HUES64 (cell line): ENCODE measurements around the gene CPOX.

Source experiments
- H3K27ac ChIP-seq: 2 replicates; pipeline ENCODE4 v1.7.0; 2013; ENCODE audit warnings: low read depth, low read length, inconsistent platforms
- H3K27me3 ChIP-seq: 2 replicates; pipeline ENCODE4 v1.6.1; 2013; ENCODE audit warnings: mild to moderate bottlenecking, low read length; ENCODE audit not compliant: insufficient read depth
- H3K36me3 ChIP-seq: 2 replicates; pipeline ENCODE4 v1.6.1; 2013; ENCODE audit warnings: mild to moderate bottlenecking, low read length; ENCODE audit not compliant: insufficient read depth
- H3K4me1 ChIP-seq: 2 replicates; pipeline ENCODE4 v1.6.1; 2013; ENCODE audit warnings: mild to moderate bottlenecking, low read length, moderate library complexity; ENCODE audit not compliant: insufficient read depth
- H3K4me3 ChIP-seq: 2 replicates; pipeline ENCODE4 v1.5.1; 2013; ENCODE audit warnings: mild to moderate bottlenecking, low read length, moderate library complexity
- H3K9ac ChIP-seq: 2 replicates; pipeline ENCODE4 v1.6.1; 2013; ENCODE audit warnings: mild to moderate bottlenecking, low read depth, low read length
- H3K9me3 ChIP-seq: 2 replicates; pipeline ENCODE4 v1.6.1; 2013; ENCODE audit warnings: low read depth, low read length; ENCODE audit not compliant: insufficient read depth
- WGBS: fragments of 150-250, 120-280 bp; methylation state at CpG from one replicate; pipeline ENCODE4 v1.1.7; 2013; ENCODE audit warnings: missing lambda C conversion rate; 5-methylcytosine and 5-hydroxymethylcytosine counted together

Gene CPOX

GRCh38 chr3:98612587-98612986, 19.2 kb upstream of the CPOX start:
- Histone ChIP-seq H3K27me3 (no peaks in the 10 kb centered on the region), H3K9me3 (no peaks in the 10 kb centered on the region), H3K4me1 (no peaks in the 10 kb centered on the region), H3K27ac (no peak overlapping the region), H3K36me3 (no peaks in the 10 kb centered on the region), H3K9ac (no peak overlapping the region), H3K4me3 (no peak overlapping the region)
- WGBS, result 86% methylated on average over 5 of the region's 5 CpGs

- Histone ChIP-seq H3K9me3 (no peaks in the 10 kb centered on the region), H3K27ac (no peak overlapping the region), H3K27me3 (no peaks in the 10 kb centered on the region), H3K36me3 (no peaks in the 10 kb centered on the region), H3K4me1 (no peaks in the 10 kb centered on the region), H3K4me3 (no peak overlapping the region), H3K9ac (no peak overlapping the region)
- no CpG with 5 or more reads among the region's 2 CpGs for WGBS
These were observed 14.6 kb upstream of the CPOX start for GRCh38 chr3:98608029-98608428.

- Histone ChIP-seq H3K27ac (no peak overlapping the region), H3K4me3 (no peak overlapping the region), H3K9me3 (no peaks in the 10 kb centered on the region), H3K36me3 (no peaks in the 10 kb centered on the region), H3K9ac (no peak overlapping the region), H3K4me1 (no peaks in the 10 kb centered on the region), H3K27me3 (no peaks in the 10 kb centered on the region)
These were observed 10.2 kb upstream of the CPOX start for GRCh38 chr3:98603580-98603979.

- Histone ChIP-seq H3K4me1 (no peaks in the 10 kb centered on the region), H3K27me3 (no peaks in the 10 kb centered on the region), H3K9me3 (no peaks in the 10 kb centered on the region), H3K9ac (no peak overlapping the region), H3K36me3 (no peaks in the 10 kb centered on the region), H3K4me3 (no peak overlapping the region), H3K27ac (no peak overlapping the region)
- WGBS, result 28% methylated on average over 4 of the region's 4 CpGs
These were observed 8.8 kb upstream of the CPOX start for GRCh38 chr3:98602078-98602678.

- no peaks in the 10 kb centered on the region for H3K9me3 ChIP-seq
- 94% methylated on average over 2 of the region's 2 CpGs for WGBS
- H3K36me3 ChIP-seq, result no peaks in the 10 kb centered on the region
- no peak overlapping the region for H3K9ac ChIP-seq
- no peak overlapping the region for H3K27ac ChIP-seq
- no peaks in the 10 kb centered on the region for H3K4me1 ChIP-seq
- H3K27me3 ChIP-seq, result no peaks in the 10 kb centered on the region
- H3K4me3 ChIP-seq, result no peak overlapping the region
These were observed 7.8 kb upstream of the CPOX start for GRCh38 chr3:98601180-98601579.

- H3K9me3 ChIP-seq, result no peaks in the 10 kb centered on the region
- H3K4me3 ChIP-seq, result no peak overlapping the region
- no peak overlapping the region for H3K27ac ChIP-seq
- H3K9ac ChIP-seq, result no peak overlapping the region
- 96% methylated on average over 2 of the region's 4 CpGs for WGBS
- H3K4me1 ChIP-seq, result no peaks in the 10 kb centered on the region
- H3K27me3 ChIP-seq, result no peaks in the 10 kb centered on the region
- H3K36me3 ChIP-seq, result no peaks in the 10 kb centered on the region
These were observed 7.1 kb upstream of the CPOX start for GRCh38 chr3:98600412-98601095.

GRCh38 chr3:98599647-98600411, 6.4 kb upstream of the CPOX start:
- Histone ChIP-seq H3K27me3 (no peaks in the 10 kb centered on the region), H3K27ac (no peak overlapping the region), H3K4me3 (no peak overlapping the region), H3K36me3 (no peaks in the 10 kb centered on the region), H3K9me3 (no peaks in the 10 kb centered on the region), H3K9ac (no peak overlapping the region), H3K4me1 (peaks cover 2% of the 10 kb centered on the region; the same call in 1 of the 2 replicates)
- 96% methylated on average over 5 of the region's 5 CpGs for WGBS

GRCh38 chr3:98598492-98598891, 5.1 kb upstream of the CPOX start:
- Histone ChIP-seq H3K4me1 (peaks cover 5% of the 10 kb centered on the region; the same call in 1 of the 2 replicates), H3K4me3 (no peak overlapping the region), H3K27me3 (no peaks in the 10 kb centered on the region), H3K36me3 (no peaks in the 10 kb centered on the region), H3K9me3 (no peaks in the 10 kb centered on the region), H3K27ac (no peak overlapping the region), H3K9ac (no peak overlapping the region)
- 90% methylated on average over 2 of the region's 2 CpGs for WGBS

GRCh38 chr3:98596541-98597500, 3.4 kb upstream of the CPOX start:
- H3K9me3 ChIP-seq, result no peaks in the 10 kb centered on the region
- no peaks in the 10 kb centered on the region for H3K36me3 ChIP-seq
- peaks cover 9% of the 10 kb centered on the region; the same call in 1 of the 2 replicates for H3K4me1 ChIP-seq
- H3K27me3 ChIP-seq, result no peaks in the 10 kb centered on the region
- 76% methylated on average over 1 of the region's 1 CpG for WGBS
- H3K4me3 ChIP-seq, result no peak overlapping the region
- H3K27ac ChIP-seq, result no peak overlapping the region
- H3K9ac ChIP-seq, result no peak overlapping the region

GRCh38 chr3:98596087-98596486, 2.7 kb upstream of the CPOX start:
- peaks cover 3% of the 10 kb centered on the region for H3K36me3 ChIP-seq
- H3K27me3 ChIP-seq, result no peaks in the 10 kb centered on the region
- H3K27ac ChIP-seq, result no peak overlapping the region
- peaks cover 9% of the 10 kb centered on the region; the same call in 1 of the 2 replicates for H3K4me1 ChIP-seq
- H3K4me3 ChIP-seq, result no peak overlapping the region
- no peak overlapping the region for H3K9ac ChIP-seq
- no peaks in the 10 kb centered on the region for H3K9me3 ChIP-seq
